ENCODE measurements around the gene TOP2B. TPM values are rescaled to one million over a fixed set of nuclear protein-coding genes. Genes with fewer than 3 reads are reported as not detected.

TOP2B gene
- 54.7 and 58.9 TPM in 2 replicates for total RNA-seq

GRCh38 chr3:25664812-25665314, at the start of gene TOP2B:
Gene TOP2B, minus strand, starts transcription at chr3:25664907. Its CDS starts 610 bp downstream, at chr3:25664297.

Other genes starting within 250 kb of the TOP2B start
- 2.2 and 2.7 TPM in 2 replicates for gene RARB, start 236.6 kb downstream of the TOP2B start, total RNA-seq
- gene NGLY1, start 118.5 kb upstream of the TOP2B start, total RNA-seq, result 15.2 and 20.7 TPM in 2 replicates
- 9.2 and 10.4 TPM in 2 replicates for gene OXSM, start 125.2 kb upstream of the TOP2B start, total RNA-seq

Measured in cardiac ventricle fibroblast (primary cell).